ENCODE measurements around the gene ETNK2.
A peak's percentile ranks its signal among the peaks of the same experiment; 100 is the strongest.

The ETNK2 gene, protein sequence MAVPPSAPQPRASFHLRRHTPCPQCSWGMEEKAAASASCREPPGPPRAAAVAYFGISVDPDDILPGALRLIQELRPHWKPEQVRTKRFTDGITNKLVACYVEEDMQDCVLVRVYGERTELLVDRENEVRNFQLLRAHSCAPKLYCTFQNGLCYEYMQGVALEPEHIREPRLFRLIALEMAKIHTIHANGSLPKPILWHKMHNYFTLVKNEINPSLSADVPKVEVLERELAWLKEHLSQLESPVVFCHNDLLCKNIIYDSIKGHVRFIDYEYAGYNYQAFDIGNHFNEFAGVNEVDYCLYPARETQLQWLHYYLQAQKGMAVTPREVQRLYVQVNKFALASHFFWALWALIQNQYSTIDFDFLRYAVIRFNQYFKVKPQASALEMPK

DNA sequence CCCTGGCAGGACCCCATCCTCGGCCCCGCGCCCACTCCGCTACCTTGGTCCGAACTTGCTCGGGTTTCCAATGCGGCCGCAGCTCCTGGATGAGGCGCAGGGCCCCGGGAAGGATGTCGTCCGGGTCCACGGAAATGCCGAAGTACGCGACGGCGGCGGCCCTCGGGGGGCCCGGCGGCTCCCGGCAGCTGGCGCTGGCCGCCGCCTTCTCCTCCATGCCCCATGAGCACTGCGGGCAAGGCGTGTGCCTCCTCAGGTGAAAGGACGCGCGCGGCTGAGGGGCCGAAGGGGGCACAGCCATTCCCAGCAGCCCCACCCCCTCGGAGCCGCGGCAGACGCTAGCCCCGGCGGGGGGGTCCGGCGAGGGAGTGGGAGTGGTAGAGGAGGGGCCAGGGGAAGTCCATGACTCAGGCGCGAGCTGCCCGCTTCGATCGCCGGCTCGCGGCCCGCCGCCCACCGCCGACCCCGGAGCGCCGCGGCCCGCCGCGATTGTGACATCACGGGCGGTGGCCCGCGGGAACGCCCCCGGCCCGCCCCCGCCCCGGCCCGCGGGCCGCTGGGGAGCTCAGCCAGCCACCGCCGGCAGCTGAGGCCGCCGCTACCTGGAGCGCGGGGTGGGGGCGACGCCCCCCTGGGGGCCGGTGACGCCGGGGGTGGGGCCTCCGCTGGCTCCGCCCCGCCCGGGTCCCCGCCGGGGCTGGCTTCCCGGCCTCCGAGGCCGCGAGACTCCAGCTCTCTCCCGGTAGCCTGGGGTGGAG, at the start of gene ETNK2:
Gene ETNK2 (minus strand): TSS at position 493 of the 758 bp plus-strand sequence. CDS start 192 bp downstream, at position 301.
- H3K4me1 ChIP-seq (ENCODE audit: insufficient read depth, low read length): peaks cover 24% of the 10 kb centered on the region
- no peaks in the 10 kb centered on the region for H3K9me3 ChIP-seq (ENCODE audit: control insufficient read depth, insufficient read depth, low read length)
- peak within 1 kb of the TSS; percentile 67 for H3K9ac ChIP-seq (ENCODE audit: low read depth, low read length)
- H3K36me3 ChIP-seq (ENCODE audit: insufficient read depth, low read length): no peaks in the 10 kb centered on the region

DNA sequence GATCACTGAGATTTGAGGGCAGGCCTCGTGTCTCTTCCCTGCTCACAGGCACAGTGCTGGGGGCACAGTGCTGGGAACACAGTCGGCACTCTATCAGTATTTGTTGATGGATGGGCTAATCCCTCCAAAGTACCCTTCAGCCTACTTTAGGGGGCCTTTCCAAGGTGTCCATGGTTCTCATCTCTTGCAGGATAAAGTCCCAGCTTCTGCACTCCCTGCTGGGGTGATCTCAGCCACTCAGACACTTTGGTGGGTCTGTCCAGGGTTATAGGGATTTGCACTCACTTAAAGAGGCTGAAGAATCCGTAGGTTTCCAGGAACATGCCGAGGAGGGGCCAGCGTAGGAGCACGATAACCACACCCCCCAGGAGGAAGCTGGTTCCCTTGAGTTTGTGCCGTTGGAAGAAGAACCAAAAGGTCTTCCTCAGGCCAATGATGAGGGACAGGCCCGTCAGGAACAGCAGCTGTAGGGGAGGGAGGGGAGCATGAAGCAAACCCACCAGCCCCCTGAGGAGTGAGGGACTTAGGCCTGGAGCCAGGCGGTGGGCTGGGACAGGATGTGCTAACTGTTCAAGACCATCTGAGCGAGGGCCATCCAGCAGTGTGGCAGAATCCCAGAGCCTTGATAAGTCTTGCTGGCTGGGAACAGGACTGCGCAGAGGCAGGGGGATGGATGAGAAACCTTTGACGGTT, 49.6 kb upstream of the ETNK2 start:
- Histone ChIP-seq H3K9ac (ENCODE audit: low read depth, low read length) (no peak overlapping the region), H3K36me3 (ENCODE audit: insufficient read depth, low read length) (no peaks in the 10 kb centered on the region), H3K4me1 (ENCODE audit: insufficient read depth, low read length) (peaks cover 29% of the 10 kb centered on the region), H3K9me3 (ENCODE audit: control insufficient read depth, insufficient read depth, low read length) (no peaks in the 10 kb centered on the region)

DNA sequence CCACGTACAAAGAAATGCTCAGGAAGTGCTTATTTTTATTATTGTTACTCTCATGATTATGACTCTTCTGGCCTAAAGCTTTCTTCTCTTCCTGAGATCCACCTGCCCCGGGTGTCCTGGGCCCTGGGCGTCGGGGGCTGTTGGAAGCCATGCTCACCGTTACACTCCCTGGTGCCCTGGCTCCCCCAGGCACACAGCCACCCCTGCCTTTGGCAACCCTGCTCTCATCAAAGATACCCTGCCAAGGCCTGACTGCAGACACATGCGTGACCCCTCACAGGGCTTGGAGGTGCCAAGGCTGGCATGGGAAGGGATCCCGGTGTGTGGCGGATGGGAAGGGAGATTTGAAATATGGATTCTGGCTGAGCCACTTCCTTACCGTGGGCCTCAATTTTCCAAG, 47.7 kb upstream of the ETNK2 start:
- H3K9ac ChIP-seq (ENCODE audit: low read depth, low read length): no peak overlapping the region
- no peaks in the 10 kb centered on the region for H3K9me3 ChIP-seq (ENCODE audit: control insufficient read depth, insufficient read depth, low read length)
- peaks cover 37% of the 10 kb centered on the region for H3K4me1 ChIP-seq (ENCODE audit: insufficient read depth, low read length)
- H3K36me3 ChIP-seq (ENCODE audit: insufficient read depth, low read length): no peaks in the 10 kb centered on the region

DNA sequence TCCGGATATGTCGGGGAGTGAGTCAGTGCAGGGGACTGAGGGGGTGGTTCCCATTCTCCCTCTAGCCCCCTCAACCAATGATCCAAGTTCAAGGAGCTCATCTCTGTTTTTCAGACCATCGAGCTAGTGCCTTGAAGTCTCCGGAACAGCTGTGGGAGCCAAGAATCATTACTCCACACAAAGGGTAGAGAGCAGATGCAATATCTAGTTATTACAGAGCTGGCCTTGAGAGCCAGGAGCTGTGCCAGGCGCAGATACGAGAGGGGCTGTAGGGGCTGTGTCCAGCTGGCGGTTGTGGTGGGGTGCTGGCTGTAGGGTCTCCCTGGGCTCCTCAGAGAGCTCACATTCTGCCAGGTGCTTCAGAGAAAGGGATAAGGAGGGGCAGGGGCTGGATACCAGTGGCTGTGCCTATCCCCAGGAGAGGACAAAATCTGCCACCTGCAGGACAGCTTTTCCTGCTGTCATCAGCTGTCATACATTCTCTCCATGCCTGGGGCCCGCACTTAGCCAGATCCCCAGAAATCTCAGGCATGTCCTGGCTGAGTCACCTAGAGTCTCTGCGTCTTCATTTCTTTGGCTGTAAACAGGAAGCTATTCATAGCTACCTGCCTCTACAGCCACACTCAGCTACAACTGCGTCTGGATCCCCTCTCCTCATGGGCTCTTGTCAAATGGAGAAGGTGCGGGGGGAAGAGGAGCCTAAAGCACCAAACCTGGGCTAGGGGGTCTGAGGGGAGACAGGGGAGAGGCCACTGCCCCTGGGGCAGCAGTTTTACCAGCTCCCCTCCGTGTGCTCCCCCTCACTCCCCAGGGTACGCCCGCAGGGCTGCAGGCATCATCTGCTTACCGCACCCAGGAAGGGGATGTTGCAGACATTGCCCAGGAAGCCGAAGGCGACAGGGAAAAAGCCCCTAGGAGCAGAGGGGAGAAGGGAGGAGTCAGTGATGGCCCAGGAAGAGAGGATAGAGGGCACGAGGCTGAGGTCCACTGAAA, 46.8 kb upstream of the ETNK2 start:
- Histone ChIP-seq H3K4me1 (ENCODE audit: insufficient read depth, low read length) (peaks cover 37% of the 10 kb centered on the region), H3K9ac (ENCODE audit: low read depth, low read length) (no peak overlapping the region), H3K36me3 (ENCODE audit: insufficient read depth, low read length) (no peaks in the 10 kb centered on the region), H3K9me3 (ENCODE audit: control insufficient read depth, insufficient read depth, low read length) (no peaks in the 10 kb centered on the region)

DNA sequence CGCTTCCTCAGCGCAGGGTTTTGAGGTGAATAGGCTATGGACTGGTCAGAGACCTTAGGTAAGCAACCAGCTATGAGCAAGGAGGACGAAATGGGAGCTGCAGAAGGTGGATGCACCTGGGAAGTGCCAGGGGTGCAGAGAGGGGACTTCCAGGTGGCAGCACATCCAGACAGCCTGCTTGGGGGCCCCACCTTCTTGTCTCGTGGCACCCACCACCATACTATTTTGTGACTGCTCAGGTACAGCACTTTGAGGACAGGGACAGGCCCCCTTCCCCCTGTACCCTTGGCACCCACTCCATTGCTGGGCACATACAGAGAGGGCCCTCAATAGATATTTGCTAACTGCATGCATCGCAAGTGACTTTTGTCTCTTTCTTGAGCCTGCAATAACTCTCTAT, 45.2 kb upstream of the ETNK2 start:
- H3K4me1 ChIP-seq (ENCODE audit: insufficient read depth, low read length): peaks cover 32% of the 10 kb centered on the region
- H3K9ac ChIP-seq (ENCODE audit: low read depth, low read length): no peak overlapping the region
- H3K9me3 ChIP-seq (ENCODE audit: control insufficient read depth, insufficient read depth, low read length): no peaks in the 10 kb centered on the region
- no peaks in the 10 kb centered on the region for H3K36me3 ChIP-seq (ENCODE audit: insufficient read depth, low read length)

DNA sequence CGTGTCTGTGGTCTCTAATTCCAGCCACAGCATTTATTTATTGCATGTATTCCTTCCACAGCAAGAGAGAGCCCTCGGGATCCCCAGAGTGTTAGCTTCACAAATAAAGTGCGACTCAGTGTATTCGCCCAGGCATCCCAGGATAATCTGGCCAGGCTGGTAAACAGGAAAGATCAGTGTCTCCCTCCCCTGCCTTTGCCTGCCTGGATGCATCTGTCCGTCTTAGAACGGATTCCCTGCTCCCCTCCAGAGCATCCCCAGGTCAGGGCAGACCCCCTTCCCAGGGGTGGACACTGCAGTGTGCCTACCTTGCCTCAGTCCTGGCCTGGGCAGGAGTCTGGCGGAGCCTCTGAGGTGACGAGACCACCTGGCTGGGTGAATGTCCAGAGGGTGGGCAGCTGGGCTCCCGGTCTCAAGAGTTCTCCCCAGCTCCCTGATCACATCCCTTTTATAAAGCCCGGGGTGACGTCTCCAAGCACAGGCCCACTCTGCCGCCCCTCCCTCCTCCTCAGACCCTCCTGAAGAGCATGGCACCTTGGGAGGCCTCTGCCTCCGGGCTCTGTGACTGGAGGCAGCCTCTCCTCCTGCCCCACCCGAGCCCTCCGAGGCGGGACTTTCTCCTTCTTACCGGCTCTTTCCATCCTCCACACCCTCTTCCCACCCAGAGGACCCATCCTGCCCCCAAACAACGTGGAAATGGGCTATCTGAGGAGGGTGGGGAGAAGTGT, 44.4 kb upstream of the ETNK2 start, which contains the start of gene KISS1:
Gene KISS1 (minus strand): TSS at position 424 of the 728 bp plus-strand sequence. CDS start 3,615 bp downstream, outside the sequence.
- H3K9ac ChIP-seq (ENCODE audit: low read depth, low read length): no peak within 1 kb of the TSS; the same call in 1 of the 2 replicates
- H3K9me3 ChIP-seq (ENCODE audit: control insufficient read depth, insufficient read depth, low read length): no peaks in the 10 kb centered on the region
- H3K36me3 ChIP-seq (ENCODE audit: insufficient read depth, low read length): no peaks in the 10 kb centered on the region
- H3K4me1 ChIP-seq (ENCODE audit: insufficient read depth, low read length): peaks cover 31% of the 10 kb centered on the region

DNA sequence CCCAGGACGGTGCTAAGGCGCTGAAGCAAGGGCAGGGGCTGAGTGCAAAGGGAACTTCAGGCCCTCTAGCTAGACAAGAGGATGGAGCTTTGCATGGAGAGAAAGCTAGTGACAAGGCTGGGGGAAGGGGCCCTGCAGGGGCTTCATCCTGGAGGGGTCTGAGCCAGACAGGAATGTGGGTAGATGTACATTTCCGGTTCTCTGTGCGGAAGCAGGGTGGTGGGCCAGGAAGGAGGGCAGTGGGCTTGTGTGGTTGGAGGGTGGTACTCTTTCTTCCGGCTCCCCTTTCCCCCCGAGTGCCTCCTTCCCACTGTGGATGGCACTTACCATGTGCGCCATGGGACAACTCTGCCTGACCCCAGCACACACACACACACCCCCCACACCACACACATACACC, 42.9 kb upstream of the ETNK2 start:
- no peaks in the 10 kb centered on the region for H3K9me3 ChIP-seq (ENCODE audit: control insufficient read depth, insufficient read depth, low read length)
- H3K4me1 ChIP-seq (ENCODE audit: insufficient read depth, low read length): peaks cover 34% of the 10 kb centered on the region
- no peak overlapping the region for H3K9ac ChIP-seq (ENCODE audit: low read depth, low read length)
- H3K36me3 ChIP-seq (ENCODE audit: insufficient read depth, low read length): no peaks in the 10 kb centered on the region

DNA sequence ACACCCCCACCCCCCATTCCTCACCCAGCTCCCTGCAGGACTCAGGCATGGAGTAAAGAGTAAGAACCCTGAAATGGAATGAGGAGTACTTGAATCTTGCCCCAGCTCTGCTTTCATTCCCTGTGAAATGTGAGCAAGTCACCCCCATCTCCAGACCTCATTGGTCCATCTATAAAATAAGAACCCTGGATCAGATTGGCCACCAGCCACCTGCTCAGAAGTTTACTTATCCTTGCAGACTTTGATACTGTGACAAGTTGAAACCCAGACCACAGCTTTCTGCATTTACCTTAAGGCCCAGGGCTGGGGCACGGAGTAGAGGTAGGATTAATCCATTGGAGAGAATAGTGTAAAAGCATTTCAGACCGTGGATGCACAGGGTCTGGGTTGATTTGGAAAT, 42.2 kb upstream of the ETNK2 start:
- Histone ChIP-seq H3K9me3 (ENCODE audit: control insufficient read depth, insufficient read depth, low read length) (no peaks in the 10 kb centered on the region), H3K9ac (ENCODE audit: low read depth, low read length) (no peak overlapping the region), H3K36me3 (ENCODE audit: insufficient read depth, low read length) (no peaks in the 10 kb centered on the region), H3K4me1 (ENCODE audit: insufficient read depth, low read length) (peaks cover 29% of the 10 kb centered on the region)

DNA sequence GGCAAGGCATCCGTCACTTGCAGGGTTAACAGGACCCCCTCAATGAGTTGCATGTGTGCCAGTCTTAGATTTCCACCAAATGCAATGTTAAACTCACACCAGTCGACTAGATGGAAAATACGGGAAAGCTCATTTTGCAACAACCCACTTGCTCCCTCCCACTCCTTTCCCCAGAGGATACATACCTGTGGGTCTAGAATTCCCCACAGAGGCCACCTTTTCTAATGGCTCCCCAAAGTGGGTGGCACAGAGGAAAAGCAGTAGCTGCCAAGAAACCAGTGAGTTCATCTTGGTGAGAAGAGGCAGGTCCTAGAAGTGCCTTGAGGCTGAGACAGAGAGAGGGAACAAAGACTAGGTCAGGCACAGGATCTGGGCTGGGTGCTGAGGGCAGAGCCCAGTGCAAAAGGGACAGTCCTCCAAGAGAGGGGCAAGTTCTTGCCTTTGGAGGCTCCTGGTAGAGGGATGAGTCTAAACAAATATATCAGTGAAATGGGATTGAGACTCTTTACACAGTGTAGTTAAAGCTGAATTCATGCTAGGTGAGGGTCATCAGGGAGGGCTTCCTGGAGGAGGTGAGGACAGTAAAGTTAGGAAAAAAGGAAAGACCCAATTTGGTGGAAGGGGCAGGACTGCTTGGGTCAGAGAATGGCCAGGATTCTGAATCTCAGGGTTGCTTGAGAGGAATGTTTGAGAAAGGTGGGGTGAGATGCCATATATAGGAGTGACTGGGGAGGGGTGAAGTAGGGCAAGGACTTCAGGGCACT, 40.9 kb upstream of the ETNK2 start:
- no peaks in the 10 kb centered on the region for H3K9me3 ChIP-seq (ENCODE audit: control insufficient read depth, insufficient read depth, low read length)
- H3K36me3 ChIP-seq (ENCODE audit: insufficient read depth, low read length): no peaks in the 10 kb centered on the region
- H3K4me1 ChIP-seq (ENCODE audit: insufficient read depth, low read length): peaks cover 20% of the 10 kb centered on the region; the same call in 1 of the 2 replicates
- H3K9ac ChIP-seq (ENCODE audit: low read depth, low read length): no peak overlapping the region

DNA sequence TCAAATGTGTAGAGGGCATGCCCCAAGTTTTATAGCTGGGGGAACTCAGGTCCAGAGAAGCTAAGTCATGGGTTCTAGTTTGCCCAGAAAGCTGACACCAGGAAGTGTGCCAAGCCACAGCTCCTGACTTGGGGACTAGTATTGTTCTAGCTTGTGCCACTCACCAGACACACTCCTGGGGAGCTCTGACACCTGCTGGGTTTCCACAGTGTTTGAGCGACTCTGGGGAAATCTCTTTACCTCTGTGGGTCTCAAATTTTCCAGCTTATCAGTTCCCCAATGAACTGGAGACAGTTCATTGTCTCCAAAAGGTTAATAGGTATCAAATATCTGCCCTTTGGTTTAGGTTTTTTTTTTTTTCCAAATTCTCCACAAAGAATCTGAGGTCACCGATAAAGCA, 40.2 kb upstream of the ETNK2 start:
- Histone ChIP-seq H3K9me3 (ENCODE audit: control insufficient read depth, insufficient read depth, low read length) (no peaks in the 10 kb centered on the region), H3K9ac (ENCODE audit: low read depth, low read length) (no peak overlapping the region), H3K36me3 (ENCODE audit: insufficient read depth, low read length) (no peaks in the 10 kb centered on the region), H3K4me1 (ENCODE audit: insufficient read depth, low read length) (peaks cover 16% of the 10 kb centered on the region; the same call in 1 of the 2 replicates)

DNA sequence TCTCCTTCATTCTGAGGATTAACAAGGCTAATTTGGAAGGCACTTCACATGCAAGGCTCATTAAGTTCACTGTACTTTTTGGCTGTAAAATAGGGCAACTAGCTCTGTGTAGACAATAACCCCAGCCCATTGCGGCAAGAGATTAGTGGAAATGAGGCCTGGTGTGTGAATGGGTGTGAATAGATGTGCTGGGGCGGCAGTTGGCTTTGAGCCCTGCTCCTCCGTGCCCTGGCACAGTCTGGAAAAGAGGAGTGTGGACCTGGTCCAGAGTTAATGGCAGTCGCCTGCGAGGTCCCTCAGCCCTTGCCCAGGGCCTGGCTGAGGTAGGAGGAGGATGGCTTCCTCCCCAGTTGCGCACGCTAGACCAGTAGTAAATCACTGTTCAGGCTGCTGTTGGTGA, 39.6 kb upstream of the ETNK2 start:
- Histone ChIP-seq H3K9me3 (ENCODE audit: control insufficient read depth, insufficient read depth, low read length) (no peaks in the 10 kb centered on the region), H3K36me3 (ENCODE audit: insufficient read depth, low read length) (no peaks in the 10 kb centered on the region), H3K4me1 (ENCODE audit: insufficient read depth, low read length) (peaks cover 12% of the 10 kb centered on the region; the same call in 1 of the 2 replicates), H3K9ac (ENCODE audit: low read depth, low read length) (no peak overlapping the region)

Data from ES-I3 (cell line).